ENCODE data around the gene DIAPH1.
A peak's percentile ranks its signal among the peaks of the same experiment; 100 is the strongest.

Gene DIAPH1

GRCh38 chr5:141650851-141651727 lies 32.3 kb upstream of the DIAPH1 start, which contains the start of gene FCHSD1:
Gene FCHSD1, minus strand, starts transcription at chr5:141651418. Its CDS starts 50 bp downstream, at chr5:141651368.
- no peak for TF ChIP-seq CTCF (IDR thresholded peaks at IDR 0.05; ENCODE audit: control extremely low read depth, extremely low read depth, low read depth, missing control alignments)
- ChIA-PET CTCF (interaction anchor here (0.7 to 2.6 kb wide), 12 partner anchors 8 to 318 kb away, joined by 3 to 16 read pairs (median 4); partner anchors contain the start of genes DIAPH1, HDAC3, RELL2 and RNF14), POLR2A (interaction anchor here (0.6 to 1.1 kb wide), 2 partner anchors 14 to 228 kb away, joined by 4 to 10 read pairs; partner anchors contain the start of genes HDAC3 and RELL2)
- peak; percentile 99 for DNase-seq (ENCODE audit: extremely low spot score)

GRCh38 chr5:141649972-141650371 lies 31.2 kb upstream of the DIAPH1 start:
- POLR2A ChIA-PET: no interaction called here
- CTCF ChIA-PET: interaction anchor here (1.0 to 26.1 kb wide), 6 partner anchors 7 to 311 kb away, joined by 3 to 442 read pairs (median 12); partner anchors contain the start of genes DIAPH1, HDAC3 and RELL2
- TF ChIP-seq CTCF (IDR thresholded peaks at IDR 0.05; ENCODE audit: control extremely low read depth, extremely low read depth, low read depth, missing control alignments): no peak
- DNase-seq (ENCODE audit: extremely low spot score): no peak

- no peak for DNase-seq (ENCODE audit: extremely low spot score)
- ChIA-PET POLR2A (no interaction called here), CTCF (interaction anchor here (0.9 to 26.1 kb wide), 6 partner anchors 11 to 312 kb away, joined by 3 to 442 read pairs (median 5); partner anchors contain the start of genes DIAPH1, HDAC3 and RELL2)
These were observed 30.4 kb upstream of the DIAPH1 start for GRCh38 chr5:141649056-141649688.

GRCh38 chr5:141647851-141648250 lies 29.1 kb upstream of the DIAPH1 start:
- ChIA-PET CTCF (interaction anchor here (1.1 to 26.1 kb wide), 5 partner anchors 10 to 84 kb away, joined by 3 to 442 read pairs (median 6); partner anchors contain the start of genes DIAPH1, HDAC3 and RELL2), POLR2A (no interaction called here)
- TF ChIP-seq CTCF (IDR thresholded peaks at IDR 0.05; ENCODE audit: control extremely low read depth, extremely low read depth, low read depth, missing control alignments): no peak
- DNase-seq (ENCODE audit: extremely low spot score): no peak

More at GRCh38 chr5:141649056-141649688, 30.4 kb upstream of the DIAPH1 start:
- no peak for TF ChIP-seq CTCF (IDR thresholded peaks at IDR 0.05; ENCODE audit: control extremely low read depth, extremely low read depth, low read depth, missing control alignments)

GRCh38 chr5:141647242-141647641 lies 28.4 kb upstream of the DIAPH1 start:
- no peak for TF ChIP-seq CTCF (IDR thresholded peaks at IDR 0.05; ENCODE audit: control extremely low read depth, extremely low read depth, low read depth, missing control alignments)
- DNase-seq (ENCODE audit: extremely low spot score): no peak
- CTCF ChIA-PET: interaction anchor here (1.1 to 26.1 kb wide), 6 partner anchors 9 to 322 kb away, joined by 3 to 442 read pairs (median 6); partner anchors contain the start of genes DIAPH1, HDAC3, RELL2 and RNF14
- POLR2A ChIA-PET: no interaction called here

GRCh38 chr5:141646026-141646425 lies 27.2 kb upstream of the DIAPH1 start:
- CTCF ChIA-PET: interaction anchor here (1.2 to 26.1 kb wide), 6 partner anchors 8 to 323 kb away, joined by 4 to 442 read pairs (median 6); partner anchors contain the start of genes DIAPH1, HDAC3, RELL2 and RNF14
- POLR2A ChIA-PET: no interaction called here
- DNase-seq (ENCODE audit: extremely low spot score): no peak
- no peak for TF ChIP-seq CTCF (IDR thresholded peaks at IDR 0.05; ENCODE audit: control extremely low read depth, extremely low read depth, low read depth, missing control alignments)
